GM23338 (cell line): Measurements from ENCODE around the gene NALF2. TPM values are rescaled to one million over a fixed set of nuclear protein-coding genes. Genes with fewer than 3 reads are reported as not detected.

Experiments
- ATAC-seq: fragments of 200-7000 bp; cut with Tn5 transposase; 3 replicates; pipeline ENCODE4 v1.9.1; 2020
- DNase-seq: peaks from one replicate; pipeline ENCODE4 v3.0.0-alpha.2; 2015; ENCODE audit warnings: low spot score
- H2AFZ ChIP-seq: fragments of 200-600 bp; sonication (generic); 2 replicates; pipeline ENCODE4 v1.8.0; 2016; ENCODE audit warnings: antibody characterized with exemption, mild to moderate bottlenecking, moderate library complexity
- H3F3A ChIP-seq: fragments of 200-600 bp; sonication (generic); replicated peaks from 2 replicates; pipeline ENCODE4 v1.8.0; 2017; ENCODE audit warnings: antibody characterized with exemption, mixed run types, low read depth
- H3K27ac ChIP-seq: fragments of 200-600 bp; sonication (generic); 2 replicates; pipeline ENCODE4 v1.6.1; 2016; ENCODE audit warnings: low read depth
- H3K27me3 ChIP-seq: fragments of 200-600 bp; sonication (generic); 2 replicates; pipeline ENCODE4 v1.8.0; 2016; ENCODE audit warnings: mild to moderate bottlenecking, mixed run types, moderate library complexity; ENCODE audit not compliant: insufficient read depth
- H3K36me3 ChIP-seq: fragments of 200-600 bp; sonication (generic); 2 replicates; pipeline ENCODE4 v1.8.0; 2016; ENCODE audit warnings: mild to moderate bottlenecking; ENCODE audit not compliant: insufficient read depth
- H3K4me1 ChIP-seq: fragments of 200-600 bp; sonication (generic); 2 replicates; pipeline ENCODE4 v1.8.0; 2016; ENCODE audit warnings: mild to moderate bottlenecking, moderate library complexity; ENCODE audit not compliant: insufficient read depth
- H3K4me2 ChIP-seq: fragments of 200-600 bp; sonication (generic); 2 replicates; pipeline ENCODE4 v1.7.1; 2017; ENCODE audit warnings: mixed run types
- H3K4me3 ChIP-seq: fragments of 200-600 bp; sonication (generic); 2 replicates; pipeline ENCODE4 v1.6.1; 2016; ENCODE audit warnings: mixed run types
- H3K79me2 ChIP-seq: fragments of 200-600 bp; sonication (generic); replicated peaks from 2 replicates; pipeline ENCODE4 v1.8.0; 2017; ENCODE audit warnings: mild to moderate bottlenecking; ENCODE audit not compliant: insufficient read depth
- H3K9me2 ChIP-seq: fragments of 200-600 bp; sonication (generic); 2 replicates; pipeline ENCODE4 v1.8.0; 2017; ENCODE audit not compliant: insufficient read depth
- H4K20me1 ChIP-seq: fragments of 200-600 bp; sonication (generic); replicated peaks from 2 replicates; pipeline ENCODE4 v1.8.0; 2017; ENCODE audit warnings: mild to moderate bottlenecking; ENCODE audit not compliant: insufficient read depth
- H3K27ac Mint-ChIP-seq: 2 replicates; pipeline ENCODE4 v1.8.0; 2020; ENCODE audit warnings: inconsistent platforms, mild to moderate bottlenecking, moderate library complexity, mixed read lengths
- H3K27me3 Mint-ChIP-seq: 3 replicates; pipeline ENCODE4 v1.8.0; 2022; ENCODE audit warnings: low read depth, mild to moderate bottlenecking, moderate library complexity, mixed read lengths, inconsistent platforms; ENCODE audit not compliant: insufficient read depth, poor library complexity
- H3K36me3 Mint-ChIP-seq: 3 replicates; pipeline ENCODE4 v1.8.0; 2021; ENCODE audit warnings: low read depth, mild to moderate bottlenecking, inconsistent platforms, moderate library complexity, mixed read lengths
- H3K4me1 Mint-ChIP-seq: 3 replicates; pipeline ENCODE4 v1.8.0; 2020; ENCODE audit warnings: mild to moderate bottlenecking, inconsistent platforms, mixed read lengths
- H3K4me3 Mint-ChIP-seq: 3 replicates; pipeline ENCODE4 v1.8.0; 2021; ENCODE audit warnings: moderate library complexity, mild to moderate bottlenecking, inconsistent platforms, mixed read lengths
- H3K9me3 Mint-ChIP-seq: 3 replicates; pipeline ENCODE4 v1.8.0; 2020; ENCODE audit warnings: moderate library complexity, mild to moderate bottlenecking, inconsistent platforms, mixed read lengths
- CREB1 ChIP-seq: fragments of 250-450 bp; sonication (Bioruptor Pico); IDR thresholded peaks from 2 replicates; pipeline ENCODE4 v1.5.0; 2020; ENCODE audit warnings: low read depth, mild to moderate bottlenecking, moderate library complexity
- EZH2 ChIP-seq: fragments of 200-600 bp; sonication (generic); IDR thresholded peaks from one replicate; pipeline ENCODE4 v1.8.0; 2017; ENCODE audit warnings: antibody characterized with exemption, mild to moderate bottlenecking, low read depth; ENCODE audit not compliant: unreplicated experiment
- POLR2AphosphoS5 ChIP-seq: IDR thresholded peaks from 2 replicates; pipeline ENCODE4 v1.6.1; 2016; ENCODE audit warnings: antibody characterized with exemption, low read depth
- STAT1 ChIP-seq: IDR thresholded peaks from one replicate; pipeline ENCODE4 v1.6.1; 2016; ENCODE audit warnings: antibody characterized with exemption; ENCODE audit not compliant: unreplicated experiment
- polyA plus RNA-seq: library from polyadenylated mRNA; unstranded; fragments of >200 nt; fragmentation: Nextera tagmentation; extraction: Ambion mirVana; gene quantifications from 2 replicates; pipeline ENCODE4 v1.2.1, GENCODE V29; 2016
- total RNA-seq: library from RNA; depleted of rRNA; stranded (reverse); fragments of >200 nt; shearing (Covaris generic); gene quantifications from 2 replicates; pipeline ENCODE4 v1.2.3, GENCODE V29; 2014
- TF ChIP-seq, protein P1 (sequence below): fragments of 250-450 bp; sonication (Bioruptor Pico); IDR thresholded peaks from 2 replicates; pipeline ENCODE4 v1.5.0; 2020; ENCODE audit warnings: mild to moderate bottlenecking, moderate library complexity
- TF ChIP-seq, protein P2 (sequence below), 2 experiments: fragments of 200-600 bp in 1 of 2; sonication (generic) in 1 of 2; conservative IDR thresholded peaks; 2 replicates each; pipeline versions ENCODE4 v1.5.1 to v1.6.1; 2016 to 2017; ENCODE audit warnings: antibody characterized with exemption in 2 of 2, low read depth in 2 of 2, mild to moderate bottlenecking in 2 of 2, moderate library complexity in 1 of 2
- TF ChIP-seq, protein P3 (sequence below): IDR thresholded peaks from one replicate; pipeline ENCODE4 v1.6.1; 2018; ENCODE audit warnings: antibody characterized with exemption; ENCODE audit not compliant: unreplicated experiment
- TF ChIP-seq, protein P4 (sequence below): IDR thresholded peaks from 2 replicates; pipeline ENCODE4 v1.6.1; 2016; ENCODE audit warnings: antibody characterized with exemption

The NALF2 gene
- total and polyA plus RNA-seq, 2 experiments from 2014 or later = 4.4 to 10.5 TPM

DNA sequence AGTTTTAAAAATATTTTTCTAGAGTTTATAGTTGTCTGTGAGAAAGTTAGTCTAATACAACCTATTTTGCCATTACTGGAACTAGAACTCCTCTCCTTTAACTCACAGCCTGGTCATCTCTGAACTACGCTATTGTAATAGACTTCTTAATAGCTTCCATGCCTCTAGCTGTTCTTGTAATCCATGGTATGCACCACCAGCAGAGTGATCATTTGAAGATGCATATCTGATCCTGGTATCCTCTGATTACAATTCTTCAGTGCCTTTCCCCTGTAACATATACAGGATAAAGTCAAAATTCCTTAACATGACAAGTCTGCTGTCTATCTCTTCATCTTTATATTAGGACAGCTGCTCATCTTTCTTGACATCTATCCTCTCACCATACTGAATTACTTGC is 37.6 kb upstream of the NALF2 start (continued):
- TF ChIP-seq, protein P1, sequence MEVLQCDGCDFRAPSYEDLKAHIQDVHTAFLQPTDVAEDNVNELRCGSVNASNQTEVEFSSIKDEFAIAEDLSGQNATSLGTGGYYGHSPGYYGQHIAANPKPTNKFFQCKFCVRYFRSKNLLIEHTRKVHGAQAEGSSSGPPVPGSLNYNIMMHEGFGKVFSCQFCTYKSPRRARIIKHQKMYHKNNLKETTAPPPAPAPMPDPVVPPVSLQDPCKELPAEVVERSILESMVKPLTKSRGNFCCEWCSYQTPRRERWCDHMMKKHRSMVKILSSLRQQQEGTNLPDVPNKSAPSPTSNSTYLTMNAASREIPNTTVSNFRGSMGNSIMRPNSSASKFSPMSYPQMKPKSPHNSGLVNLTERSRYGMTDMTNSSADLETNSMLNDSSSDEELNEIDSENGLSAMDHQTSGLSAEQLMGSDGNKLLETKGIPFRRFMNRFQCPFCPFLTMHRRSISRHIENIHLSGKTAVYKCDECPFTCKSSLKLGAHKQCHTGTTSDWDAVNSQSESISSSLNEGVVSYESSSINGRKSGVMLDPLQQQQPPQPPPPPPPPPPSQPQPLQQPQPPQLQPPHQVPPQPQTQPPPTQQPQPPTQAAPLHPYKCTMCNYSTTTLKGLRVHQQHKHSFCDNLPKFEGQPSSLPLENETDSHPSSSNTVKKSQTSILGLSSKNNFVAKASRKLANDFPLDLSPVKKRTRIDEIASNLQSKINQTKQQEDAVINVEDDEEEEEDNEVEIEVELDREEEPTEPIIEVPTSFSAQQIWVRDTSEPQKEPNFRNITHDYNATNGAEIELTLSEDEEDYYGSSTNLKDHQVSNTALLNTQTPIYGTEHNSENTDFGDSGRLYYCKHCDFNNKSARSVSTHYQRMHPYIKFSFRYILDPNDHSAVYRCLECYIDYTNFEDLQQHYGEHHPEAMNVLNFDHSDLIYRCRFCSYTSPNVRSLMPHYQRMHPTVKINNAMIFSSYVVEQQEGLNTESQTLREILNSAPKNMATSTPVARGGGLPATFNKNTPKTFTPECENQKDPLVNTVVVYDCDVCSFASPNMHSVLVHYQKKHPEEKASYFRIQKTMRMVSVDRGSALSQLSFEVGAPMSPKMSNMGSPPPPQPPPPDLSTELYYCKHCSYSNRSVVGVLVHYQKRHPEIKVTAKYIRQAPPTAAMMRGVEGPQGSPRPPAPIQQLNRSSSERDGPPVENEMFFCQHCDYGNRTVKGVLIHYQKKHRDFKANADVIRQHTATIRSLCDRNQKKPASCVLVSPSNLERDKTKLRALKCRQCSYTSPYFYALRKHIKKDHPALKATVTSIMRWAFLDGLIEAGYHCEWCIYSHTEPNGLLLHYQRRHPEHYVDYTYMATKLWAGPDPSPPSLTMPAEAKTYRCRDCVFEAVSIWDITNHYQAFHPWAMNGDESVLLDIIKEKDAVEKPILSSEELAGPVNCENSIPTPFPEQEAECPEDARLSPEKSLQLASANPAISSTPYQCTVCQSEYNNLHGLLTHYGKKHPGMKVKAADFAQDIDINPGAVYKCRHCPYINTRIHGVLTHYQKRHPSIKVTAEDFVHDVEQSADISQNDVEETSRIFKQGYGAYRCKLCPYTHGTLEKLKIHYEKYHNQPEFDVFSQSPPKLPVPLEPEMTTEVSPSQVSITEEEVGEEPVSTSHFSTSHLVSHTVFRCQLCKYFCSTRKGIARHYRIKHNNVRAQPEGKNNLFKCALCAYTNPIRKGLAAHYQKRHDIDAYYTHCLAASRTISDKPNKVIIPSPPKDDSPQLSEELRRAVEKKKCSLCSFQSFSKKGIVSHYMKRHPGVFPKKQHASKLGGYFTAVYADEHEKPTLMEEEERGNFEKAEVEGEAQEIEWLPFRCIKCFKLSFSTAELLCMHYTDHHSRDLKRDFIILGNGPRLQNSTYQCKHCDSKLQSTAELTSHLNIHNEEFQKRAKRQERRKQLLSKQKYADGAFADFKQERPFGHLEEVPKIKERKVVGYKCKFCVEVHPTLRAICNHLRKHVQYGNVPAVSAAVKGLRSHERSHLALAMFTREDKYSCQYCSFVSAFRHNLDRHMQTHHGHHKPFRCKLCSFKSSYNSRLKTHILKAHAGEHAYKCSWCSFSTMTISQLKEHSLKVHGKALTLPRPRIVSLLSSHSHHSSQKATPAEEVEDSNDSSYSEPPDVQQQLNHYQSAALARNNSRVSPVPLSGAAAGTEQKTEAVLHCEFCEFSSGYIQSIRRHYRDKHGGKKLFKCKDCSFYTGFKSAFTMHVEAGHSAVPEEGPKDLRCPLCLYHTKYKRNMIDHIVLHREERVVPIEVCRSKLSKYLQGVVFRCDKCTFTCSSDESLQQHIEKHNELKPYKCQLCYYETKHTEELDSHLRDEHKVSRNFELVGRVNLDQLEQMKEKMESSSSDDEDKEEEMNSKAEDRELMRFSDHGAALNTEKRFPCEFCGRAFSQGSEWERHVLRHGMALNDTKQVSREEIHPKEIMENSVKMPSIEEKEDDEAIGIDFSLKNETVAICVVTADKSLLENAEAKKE (CRISPR knock-in tag) = no peak
- no peak for TF ChIP-seq CREB1 (CRISPR knock-in tag)
- TF ChIP-seq, protein P2, sequence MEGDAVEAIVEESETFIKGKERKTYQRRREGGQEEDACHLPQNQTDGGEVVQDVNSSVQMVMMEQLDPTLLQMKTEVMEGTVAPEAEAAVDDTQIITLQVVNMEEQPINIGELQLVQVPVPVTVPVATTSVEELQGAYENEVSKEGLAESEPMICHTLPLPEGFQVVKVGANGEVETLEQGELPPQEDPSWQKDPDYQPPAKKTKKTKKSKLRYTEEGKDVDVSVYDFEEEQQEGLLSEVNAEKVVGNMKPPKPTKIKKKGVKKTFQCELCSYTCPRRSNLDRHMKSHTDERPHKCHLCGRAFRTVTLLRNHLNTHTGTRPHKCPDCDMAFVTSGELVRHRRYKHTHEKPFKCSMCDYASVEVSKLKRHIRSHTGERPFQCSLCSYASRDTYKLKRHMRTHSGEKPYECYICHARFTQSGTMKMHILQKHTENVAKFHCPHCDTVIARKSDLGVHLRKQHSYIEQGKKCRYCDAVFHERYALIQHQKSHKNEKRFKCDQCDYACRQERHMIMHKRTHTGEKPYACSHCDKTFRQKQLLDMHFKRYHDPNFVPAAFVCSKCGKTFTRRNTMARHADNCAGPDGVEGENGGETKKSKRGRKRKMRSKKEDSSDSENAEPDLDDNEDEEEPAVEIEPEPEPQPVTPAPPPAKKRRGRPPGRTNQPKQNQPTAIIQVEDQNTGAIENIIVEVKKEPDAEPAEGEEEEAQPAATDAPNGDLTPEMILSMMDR (conservative IDR thresholded peaks at IDR 0.05; ENCODE audit: low read depth in 2 of 2) = no peak

DNA sequence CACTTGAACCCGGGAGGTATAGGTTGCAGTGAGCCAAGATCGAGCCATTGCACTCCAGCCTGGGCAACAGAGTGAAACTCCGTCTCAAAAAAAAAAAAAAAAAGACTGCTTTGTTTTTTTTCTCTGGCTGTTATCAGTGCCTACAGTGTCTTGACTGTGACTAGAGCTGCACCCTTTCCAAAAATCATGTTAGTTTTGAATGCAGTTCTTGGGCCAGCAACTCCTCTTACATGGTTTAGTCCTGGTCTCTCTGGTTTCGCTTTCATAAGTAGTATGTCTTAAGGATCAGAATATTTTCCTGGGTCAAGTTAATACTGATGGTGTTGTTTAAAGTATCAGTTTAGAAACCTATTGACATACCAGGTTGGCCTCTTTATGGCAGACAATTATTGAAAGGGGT is 34.2 kb upstream of the NALF2 start:
- ATAC-seq (no peak), DNase-seq (no peak)
- Histone ChIP-seq H3F3A (no peaks in the 10 kb centered on the region), H3K4me2 (no peak overlapping the region), H3K27ac (no peak overlapping the region), H2AFZ (no peak overlapping the region), H3K27me3 (no peaks in the 10 kb centered on the region), H3K79me2 (no peaks in the 10 kb centered on the region), H4K20me1 (no peaks in the 10 kb centered on the region), H3K4me3 (no peak overlapping the region), H3K36me3 (no peaks in the 10 kb centered on the region), H3K4me1 (no peaks in the 10 kb centered on the region), H3K9me2 (no peaks in the 10 kb centered on the region)
- Mint-ChIP-seq H3K9me3 (no peaks in the 10 kb centered on the region), H3K4me1 (no peaks in the 10 kb centered on the region), H3K27ac (no peak overlapping the region), H3K4me3 (no peak overlapping the region), H3K27me3 (no peaks in the 10 kb centered on the region), H3K36me3 (no peaks in the 10 kb centered on the region)
- TF ChIP-seq, protein P2 (conservative IDR thresholded peaks at IDR 0.05; ENCODE audit: low read depth in 2 of 2) = no peak
- TF ChIP-seq CREB1 (CRISPR knock-in tag) (no peak), POLR2AphosphoS5 (no peak), STAT1 (no peak), EZH2 (no peak)
- TF ChIP-seq, protein P3, sequence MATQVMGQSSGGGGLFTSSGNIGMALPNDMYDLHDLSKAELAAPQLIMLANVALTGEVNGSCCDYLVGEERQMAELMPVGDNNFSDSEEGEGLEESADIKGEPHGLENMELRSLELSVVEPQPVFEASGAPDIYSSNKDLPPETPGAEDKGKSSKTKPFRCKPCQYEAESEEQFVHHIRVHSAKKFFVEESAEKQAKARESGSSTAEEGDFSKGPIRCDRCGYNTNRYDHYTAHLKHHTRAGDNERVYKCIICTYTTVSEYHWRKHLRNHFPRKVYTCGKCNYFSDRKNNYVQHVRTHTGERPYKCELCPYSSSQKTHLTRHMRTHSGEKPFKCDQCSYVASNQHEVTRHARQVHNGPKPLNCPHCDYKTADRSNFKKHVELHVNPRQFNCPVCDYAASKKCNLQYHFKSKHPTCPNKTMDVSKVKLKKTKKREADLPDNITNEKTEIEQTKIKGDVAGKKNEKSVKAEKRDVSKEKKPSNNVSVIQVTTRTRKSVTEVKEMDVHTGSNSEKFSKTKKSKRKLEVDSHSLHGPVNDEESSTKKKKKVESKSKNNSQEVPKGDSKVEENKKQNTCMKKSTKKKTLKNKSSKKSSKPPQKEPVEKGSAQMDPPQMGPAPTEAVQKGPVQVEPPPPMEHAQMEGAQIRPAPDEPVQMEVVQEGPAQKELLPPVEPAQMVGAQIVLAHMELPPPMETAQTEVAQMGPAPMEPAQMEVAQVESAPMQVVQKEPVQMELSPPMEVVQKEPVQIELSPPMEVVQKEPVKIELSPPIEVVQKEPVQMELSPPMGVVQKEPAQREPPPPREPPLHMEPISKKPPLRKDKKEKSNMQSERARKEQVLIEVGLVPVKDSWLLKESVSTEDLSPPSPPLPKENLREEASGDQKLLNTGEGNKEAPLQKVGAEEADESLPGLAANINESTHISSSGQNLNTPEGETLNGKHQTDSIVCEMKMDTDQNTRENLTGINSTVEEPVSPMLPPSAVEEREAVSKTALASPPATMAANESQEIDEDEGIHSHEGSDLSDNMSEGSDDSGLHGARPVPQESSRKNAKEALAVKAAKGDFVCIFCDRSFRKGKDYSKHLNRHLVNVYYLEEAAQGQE = no peak
- TF ChIP-seq, protein P4, sequence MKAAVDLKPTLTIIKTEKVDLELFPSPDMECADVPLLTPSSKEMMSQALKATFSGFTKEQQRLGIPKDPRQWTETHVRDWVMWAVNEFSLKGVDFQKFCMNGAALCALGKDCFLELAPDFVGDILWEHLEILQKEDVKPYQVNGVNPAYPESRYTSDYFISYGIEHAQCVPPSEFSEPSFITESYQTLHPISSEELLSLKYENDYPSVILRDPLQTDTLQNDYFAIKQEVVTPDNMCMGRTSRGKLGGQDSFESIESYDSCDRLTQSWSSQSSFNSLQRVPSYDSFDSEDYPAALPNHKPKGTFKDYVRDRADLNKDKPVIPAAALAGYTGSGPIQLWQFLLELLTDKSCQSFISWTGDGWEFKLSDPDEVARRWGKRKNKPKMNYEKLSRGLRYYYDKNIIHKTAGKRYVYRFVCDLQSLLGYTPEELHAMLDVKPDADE = no peak
